ENCODE measurements around the gene IPCEF1.
A peak's percentile ranks its signal among the peaks of the same experiment; 100 is the strongest.
"Not testable (repeated sequence)": the region's sequence is repeated elsewhere in the genome, so short reads cannot be mapped to it uniquely, and the experiment has no call there.

IPCEF1 gene

GRCh38 chr6:154329350-154330170, 27.0 kb downstream of the IPCEF1 start:
- no peak for DNase-seq

GRCh38 chr6:154327313-154327712, 29.3 kb downstream of the IPCEF1 start:
- not testable (repeated sequence) for DNase-seq

- no peak for DNase-seq
Observed at GRCh38 chr6:154325142-154325541, 31.5 kb downstream of the IPCEF1 start.

GRCh38 chr6:154320181-154320580, 36.4 kb downstream of the IPCEF1 start:
- DNase-seq = no peak

GRCh38 chr6:154319231-154319858, 37.3 kb downstream of the IPCEF1 start:
- no peak for DNase-seq

- no peak for DNase-seq
Observed at GRCh38 chr6:154318721-154319120, 37.9 kb downstream of the IPCEF1 start.

- no peak for DNase-seq
Observed at GRCh38 chr6:154316131-154316530, 40.5 kb downstream of the IPCEF1 start.

DNA sequence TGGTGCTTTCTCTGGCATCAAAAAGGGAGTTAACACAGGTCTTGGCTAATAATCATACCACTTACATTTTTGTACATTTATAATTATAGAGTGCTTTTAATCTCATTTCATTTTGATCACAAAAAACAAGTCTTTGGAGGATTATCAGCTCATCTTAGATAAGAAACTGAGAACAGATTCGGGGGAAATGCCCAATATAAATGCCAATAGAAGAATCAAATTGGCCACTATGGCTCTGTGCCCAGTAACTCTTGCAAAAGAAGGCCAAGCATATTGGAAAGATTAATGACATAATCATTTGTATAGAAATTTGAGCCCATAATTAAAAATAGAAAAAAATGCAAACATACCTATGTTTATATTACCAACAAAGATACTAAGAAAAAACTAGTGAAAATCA, 42.5 kb downstream of the IPCEF1 start:
- DNase-seq = no peak

DNA sequence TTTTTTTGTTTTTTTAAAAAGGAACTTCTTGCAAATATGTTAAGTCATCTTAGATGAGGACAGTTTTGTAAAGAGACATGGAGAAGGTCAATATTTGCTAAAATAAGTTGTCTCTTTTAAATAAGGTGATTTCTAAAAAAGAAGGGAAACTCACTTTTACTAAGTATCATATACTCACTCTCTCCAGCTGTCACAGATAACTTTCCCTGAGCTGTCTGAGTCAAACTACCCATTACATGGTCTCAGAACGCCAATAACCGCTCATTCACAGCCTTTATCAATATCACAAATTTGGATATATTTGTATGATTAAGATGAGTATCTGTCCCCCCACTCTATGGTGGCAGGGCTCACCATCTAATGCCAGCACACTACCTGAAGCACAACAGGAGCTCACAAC, 47.6 kb downstream of the IPCEF1 start:
- DNase-seq = no peak

DNA sequence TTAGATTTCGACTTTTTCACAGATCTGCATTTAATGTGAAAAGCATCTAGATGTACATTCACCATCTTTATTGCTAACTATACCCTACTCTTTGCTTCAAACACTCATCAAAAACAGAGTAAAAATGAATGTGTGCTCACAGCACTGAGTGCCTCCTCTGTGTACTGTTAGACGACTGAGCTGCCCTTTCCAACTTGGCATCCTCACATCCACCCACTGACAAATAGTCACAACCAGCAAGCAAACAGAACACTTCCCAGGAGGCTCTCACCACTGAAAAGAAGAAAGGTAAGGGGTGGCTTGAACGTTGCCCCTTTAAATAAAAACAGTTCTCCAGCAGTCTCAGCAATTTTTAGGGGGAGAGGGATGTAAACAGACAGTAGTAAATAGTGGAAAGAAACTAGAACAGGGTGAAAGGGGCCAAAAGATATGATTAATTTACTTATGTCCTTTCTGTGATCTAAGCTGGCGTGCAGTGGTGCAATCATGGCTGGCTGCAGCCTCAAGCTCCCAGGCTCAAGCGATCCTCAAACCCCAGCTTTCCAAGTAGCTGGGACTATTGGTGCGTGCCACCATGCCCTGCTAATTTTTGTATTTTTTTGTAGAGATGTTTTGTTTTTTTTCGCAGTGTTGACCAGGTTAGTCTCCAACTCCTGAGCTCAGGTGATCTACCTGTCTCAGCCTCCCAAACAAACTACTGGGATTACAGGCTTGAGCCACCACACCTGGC, 48.7 kb downstream of the IPCEF1 start:
- no peak for DNase-seq

GRCh38 chr6:154307147-154307546, 49.5 kb downstream of the IPCEF1 start:
- DNase-seq = not testable (repeated sequence)

- no peak for DNase-seq
Observed at GRCh38 chr6:154306696-154307095, 49.9 kb downstream of the IPCEF1 start.

GRCh38 chr6:154304191-154304590, 52.4 kb downstream of the IPCEF1 start:
- DNase-seq = no peak

GRCh38 chr6:154303642-154304041, 53.0 kb downstream of the IPCEF1 start:
- DNase-seq = not testable (repeated sequence)

DNA sequence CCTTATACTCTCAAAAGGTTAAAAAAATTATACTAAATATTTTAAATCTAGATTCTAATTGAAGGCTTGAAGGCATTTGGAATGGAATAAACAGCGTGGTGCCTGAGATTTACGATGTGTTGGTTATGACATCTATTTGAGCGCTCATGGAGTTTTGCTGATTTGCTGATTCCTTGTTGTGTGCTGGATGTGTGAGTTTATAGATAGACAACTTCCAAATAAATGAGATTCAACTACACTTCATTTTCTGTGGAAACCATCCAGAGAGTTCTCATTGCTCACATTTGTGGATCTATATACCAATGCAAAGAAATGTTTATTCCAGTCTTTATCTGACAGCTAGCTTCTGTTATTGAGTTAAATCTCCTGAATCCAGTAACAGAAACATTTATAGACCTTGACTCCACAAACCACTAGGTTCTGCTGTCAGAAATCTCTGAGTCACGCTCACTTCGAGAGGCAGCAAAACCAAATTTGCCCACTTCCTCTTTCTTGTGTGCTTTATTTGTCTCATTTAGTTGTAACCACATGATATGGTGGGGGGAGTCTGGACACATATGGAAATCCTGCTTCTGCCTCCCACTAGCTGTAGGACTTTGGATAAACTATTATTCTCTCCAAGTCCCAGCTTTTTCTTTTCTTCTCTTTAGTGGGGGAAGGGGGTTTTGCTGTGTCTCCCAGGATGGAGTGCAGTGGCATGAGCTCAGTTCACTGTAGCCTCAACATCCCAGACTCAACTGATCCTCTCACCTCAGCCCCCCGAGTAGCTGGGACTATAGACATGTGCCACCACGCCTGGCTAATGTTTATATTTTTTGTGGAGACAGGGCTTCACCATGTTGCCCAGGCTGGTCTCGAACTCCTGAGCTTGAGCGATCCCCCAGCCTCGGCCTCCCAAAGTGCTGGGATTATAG, 54.5 kb downstream of the IPCEF1 start:
- DNase-seq = peak; percentile 25

- no peak for DNase-seq
Observed at GRCh38 chr6:154301086-154301625, 55.4 kb downstream of the IPCEF1 start.

DNA sequence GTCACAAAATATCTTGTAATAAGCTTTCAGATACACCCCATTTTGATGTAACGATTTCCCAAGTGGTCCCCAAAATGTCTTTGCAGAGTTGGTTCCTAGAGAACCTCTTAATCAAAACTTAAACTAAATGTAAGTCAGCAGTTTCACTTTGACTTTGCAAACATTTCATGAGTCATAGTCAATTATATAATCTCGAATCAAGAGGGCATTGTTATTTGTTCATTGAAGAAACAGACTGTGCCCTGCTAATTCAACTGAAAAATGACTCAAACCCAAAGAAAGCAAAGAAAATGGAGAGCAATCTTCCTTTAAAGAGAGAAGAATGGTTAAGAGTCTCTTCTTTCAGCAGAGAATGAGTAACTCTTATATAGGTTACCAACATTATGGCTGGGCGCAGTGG, 58.3 kb downstream of the IPCEF1 start:
- DNase-seq = no peak

GRCh38 chr6:154297721-154298120, 58.9 kb downstream of the IPCEF1 start:
- DNase-seq = no peak

DNA sequence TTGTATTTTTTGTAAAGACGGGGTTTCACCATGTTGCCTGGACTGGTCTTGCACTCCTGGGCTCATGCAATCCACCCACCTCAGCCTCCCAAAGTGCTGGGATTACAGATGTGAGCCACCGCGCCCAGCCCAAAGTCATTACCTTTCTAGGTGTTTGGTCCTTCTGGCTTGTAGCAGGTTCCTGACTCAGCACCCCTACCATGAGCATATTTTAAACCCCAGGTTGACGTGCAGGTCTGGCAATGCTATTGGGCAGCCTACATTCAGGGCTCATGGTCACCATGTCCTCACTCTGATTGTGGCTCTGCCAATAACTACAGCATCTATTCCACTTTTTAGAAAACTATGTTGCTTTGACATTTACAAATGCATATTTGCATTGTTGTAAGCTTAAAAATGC, 59.4 kb downstream of the IPCEF1 start:
- no peak for DNase-seq

GRCh38 chr6:154295733-154296132, 60.9 kb downstream of the IPCEF1 start:
- no peak for DNase-seq

DNA sequence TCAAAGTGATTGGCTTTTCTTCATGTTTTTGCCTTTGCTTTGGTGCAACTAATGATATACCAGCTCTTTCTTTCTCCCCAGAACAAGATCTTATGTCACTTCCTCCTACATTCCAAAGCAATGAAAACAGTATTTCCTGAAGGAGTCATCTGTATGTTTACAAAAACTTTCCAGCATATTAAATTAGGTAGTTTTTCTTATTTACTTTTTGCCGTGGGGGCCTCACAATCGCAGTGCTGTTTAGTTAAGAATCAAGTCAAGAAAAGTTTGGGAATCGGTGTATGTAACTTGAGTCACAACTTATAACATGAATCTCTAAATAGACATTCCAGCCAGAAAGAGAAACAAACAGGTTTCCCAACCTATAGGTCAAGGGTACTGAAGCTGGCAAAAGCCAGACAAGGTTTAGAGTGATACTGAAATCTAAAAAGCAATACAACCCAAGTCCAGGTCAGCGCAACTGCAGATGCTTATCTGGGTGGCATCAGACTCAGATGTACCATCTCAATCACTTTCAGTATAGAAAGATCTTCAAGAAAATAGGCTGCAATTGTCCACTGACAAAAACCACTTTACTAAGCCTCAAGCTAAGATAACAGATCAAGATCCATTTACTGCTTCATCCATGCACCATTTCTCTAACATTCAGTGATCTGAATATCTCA, 63.6 kb downstream of the IPCEF1 start:
- DNase-seq = no peak

- no peak for DNase-seq
Observed at GRCh38 chr6:154292066-154292465, 64.5 kb downstream of the IPCEF1 start.

All from CD4-positive, alpha-beta T cell treated with Interleukin-12 subunit alpha and Interleukin-12 subunit beta, for 1 hour (primary cell).